PC-9 (cell line): ENCODE measurements around the gene NELFCD.

Experiments
- CTCF ChIP-seq: fragments of 200-600 bp; sonication (generic); conservative IDR thresholded peaks from 2 replicates; pipeline ENCODE4 v1.6.1; 2017; ENCODE audit warnings: mixed run types, antibody characterized with exemption, mild to moderate bottlenecking, moderate library complexity
- EZH2 ChIP-seq: fragments of 200-600 bp; sonication (generic); IDR thresholded peaks from 2 replicates; pipeline ENCODE4 v1.8.0; 2017; ENCODE audit warnings: antibody characterized with exemption, low read depth

- TF ChIP-seq EZH2 (no peak), CTCF (no peak)
Observed at GRCh38 chr20:58975353-58975752, 5.7 kb upstream of the NELFCD start.
